ENCODE data around the gene E2F8. TPM values are rescaled to one million over a fixed set of nuclear protein-coding genes. Genes with fewer than 3 reads are reported as not detected.
A peak's percentile ranks its signal among the peaks of the same experiment; 100 is the strongest.

Gene E2F8
- total RNA-seq, 3 donors from 2014 or later (not counting 1 experiment from before 2014, with no cell fraction given), result 0.38 to 0.54 (median 0.42) TPM

- H3K4me1 ChIP-seq (ENCODE audit: control insufficient read depth, insufficient read depth, low read length), result peaks cover 47% of the 10 kb centered on the region
- H3K4me1 Mint-ChIP-seq, result peaks cover 54 to 60% of the 10 kb centered on the region in 2 donors
- no peak for TF ChIP-seq CTCF (IDR thresholded peaks at IDR 0.05)
- intact Hi-C loops (cut with micrococcal nuclease), result no loop called here
- no peaks in the 10 kb centered on the region for H3K27me3 ChIP-seq (ENCODE audit: control insufficient read depth, insufficient read depth, low read length)
- no peak overlapping the region for H3K4me3 ChIP-seq (ENCODE audit: low read length)
- H3K27me3 Mint-ChIP-seq (ENCODE audit: low read depth in 2 of 2), result no peaks in the 10 kb centered on the region
- no peaks in the 10 kb centered on the region for H3K36me3 Mint-ChIP-seq
- 49% methylated on average over 2 of the region's 5 CpGs for whole genome bisulfite sequencing (ENCODE audit: insufficient coverage)
- H3K9me3 ChIP-seq (ENCODE audit: control insufficient read depth, insufficient read depth, low read length), result no peaks in the 10 kb centered on the region
- DNase-seq (peak; percentile 35 to 76), ATAC-seq (peak; percentile 86 to 91 (median 86))
- H3K27ac Mint-ChIP-seq, result peak overlapping the region; percentile 74 to 86
- no peak overlapping the region for H3K27ac ChIP-seq (ENCODE audit: low read length)
- H3K9me3 Mint-ChIP-seq, result no peaks in the 10 kb centered on the region
- no peaks in the 10 kb centered on the region for H3K36me3 ChIP-seq (ENCODE audit: control insufficient read depth, insufficient read depth, low read length)
- H3K4me3 Mint-ChIP-seq, result peak overlapping the region; percentile 83
Observed at GRCh38 chr11:19281041-19281440, 40.3 kb upstream of the E2F8 start.

GRCh38 chr11:19279451-19279850, 38.7 kb upstream of the E2F8 start:
- DNase-seq, result peak in 1 of 2 donors; percentile 31
- Mint-ChIP-seq H3K27me3 (ENCODE audit: low read depth in 2 of 2) (no peaks in the 10 kb centered on the region), H3K4me3 (peak overlapping the region; percentile 66), H3K27ac (peak overlapping the region; percentile 74 to 86), H3K4me1 (peaks cover 45 to 46% of the 10 kb centered on the region in 2 donors), H3K9me3 (no peaks in the 10 kb centered on the region), H3K36me3 (no peaks in the 10 kb centered on the region)
- no peak overlapping the region for H3K4me3 ChIP-seq (ENCODE audit: low read length)
- H3K27ac ChIP-seq (ENCODE audit: low read length), result no peak overlapping the region
- intact Hi-C loops (cut with micrococcal nuclease), result no loop called here
- no peak for TF ChIP-seq CTCF (IDR thresholded peaks at IDR 0.05)
- H3K9me3 ChIP-seq (ENCODE audit: control insufficient read depth, insufficient read depth, low read length), result no peaks in the 10 kb centered on the region
- H3K4me1 ChIP-seq (ENCODE audit: control insufficient read depth, insufficient read depth, low read length), result peaks cover 41% of the 10 kb centered on the region
- no peaks in the 10 kb centered on the region for H3K27me3 ChIP-seq (ENCODE audit: control insufficient read depth, insufficient read depth, low read length)
- 11% methylated on average over 3 of the region's 3 CpGs for WGBS (ENCODE audit: insufficient coverage)
- peak in 1 of 3 donors; percentile 14 for ATAC-seq
- H3K36me3 ChIP-seq (ENCODE audit: control insufficient read depth, insufficient read depth, low read length), result no peaks in the 10 kb centered on the region

GRCh38 chr11:19276859-19277808, 36.4 kb upstream of the E2F8 start:
- peaks cover 0 to 11% of the 10 kb centered on the region in 2 donors for H3K27me3 Mint-ChIP-seq (ENCODE audit: low read depth in 2 of 2)
- H3K36me3 Mint-ChIP-seq, result no peaks in the 10 kb centered on the region
- DNase-seq (no peak), ATAC-seq (no peak)
- intact Hi-C loops (cut with micrococcal nuclease), result no loop called here
- H3K4me3 ChIP-seq (ENCODE audit: low read length), result no peak overlapping the region
- H3K4me1 Mint-ChIP-seq, result peaks cover 27 to 29% of the 10 kb centered on the region in 2 donors
- WGBS (ENCODE audit: insufficient coverage), result 89% methylated on average over 8 of the region's 8 CpGs
- no peak for TF ChIP-seq CTCF (IDR thresholded peaks at IDR 0.05)
- no peaks in the 10 kb centered on the region for H3K36me3 ChIP-seq (ENCODE audit: control insufficient read depth, insufficient read depth, low read length)
- no peak overlapping the region for H3K4me3 Mint-ChIP-seq
- no peak overlapping the region for H3K27ac Mint-ChIP-seq
- no peaks in the 10 kb centered on the region for H3K9me3 Mint-ChIP-seq
- H3K27me3 ChIP-seq (ENCODE audit: control insufficient read depth, insufficient read depth, low read length), result no peaks in the 10 kb centered on the region
- H3K27ac ChIP-seq (ENCODE audit: low read length), result no peak overlapping the region
- peaks cover 19% of the 10 kb centered on the region for H3K4me1 ChIP-seq (ENCODE audit: control insufficient read depth, insufficient read depth, low read length)
- no peaks in the 10 kb centered on the region for H3K9me3 ChIP-seq (ENCODE audit: control insufficient read depth, insufficient read depth, low read length)
